Bronchial epithelial cell (primary cell): ENCODE results near the gene MYO1A. TPM values are rescaled to one million over a fixed set of nuclear protein-coding genes. Genes with fewer than 3 reads are reported as not detected.
"Not testable (repeated sequence)": the region's sequence is repeated elsewhere in the genome, so short reads cannot be mapped to it uniquely, and the experiment has no call there.

Experiments
- DNase-seq: peaks from one replicate; pipeline ENCODE4 v3.0.0-alpha.2; 2010; ENCODE audit warnings: low read depth
- FAIRE-seq: peaks from 2 replicates; lab custom pipeline; 2011; peaks lifted over from hg19 to GRCh38; lab: Jason Lieb, UNC
- H3K27me3 ChIP-seq: 2 replicates; pipeline ENCODE4 v1.5.1; 2011; ENCODE audit warnings: low read length; ENCODE audit not compliant: control insufficient read depth, insufficient read depth
- H3K36me3 ChIP-seq: 2 replicates; pipeline ENCODE4 v1.5.1; 2011; ENCODE audit warnings: low read length; ENCODE audit not compliant: control insufficient read depth, insufficient read depth
- H3K4me3 ChIP-seq: 2 replicates; pipeline ENCODE4 v1.5.1; 2011; ENCODE audit warnings: mild to moderate bottlenecking, low read depth, low read length, control low read depth
- total RNA-seq: library from RNA; depleted of rRNA; stranded (reverse); fragments of >200 nt; gene quantifications from 2 replicates; pipeline ENCODE4 v1.2.1, GENCODE V29; 2014
- TF ChIP-seq, protein P1 (sequence below): IDR thresholded peaks from 2 replicates; pipeline ENCODE4 v1.5.1; 2011; ENCODE audit warnings: mild to moderate bottlenecking, moderate library complexity, low read length, control low read depth, inconsistent platforms; ENCODE audit not compliant: insufficient read depth, severe bottlenecking

The MYO1A gene
- total RNA-seq, 1 donor from 2014 or later, result under 0.01 TPM

DNA sequence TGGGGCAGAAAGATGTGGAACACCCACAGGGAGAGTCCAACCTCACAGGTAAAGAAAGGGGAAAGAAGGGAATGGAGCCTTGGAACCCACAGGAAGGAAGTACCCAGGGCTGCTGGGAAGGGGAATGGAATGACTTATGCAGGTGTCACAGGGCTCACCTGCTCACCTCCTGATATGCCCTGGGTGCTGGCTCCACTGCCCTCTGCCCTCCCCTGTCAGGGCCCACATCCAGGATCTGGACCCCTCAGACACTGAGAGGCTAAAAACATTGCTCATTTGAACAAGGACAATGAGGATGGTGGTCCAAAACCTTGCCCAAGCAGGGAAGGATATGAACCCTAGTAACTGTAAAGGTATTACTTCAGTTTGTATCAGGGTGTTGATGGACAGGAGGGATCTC, 62.9 kb downstream of the MYO1A start:
- Histone ChIP-seq H3K4me3 (no peak overlapping the region), H3K27me3 (no peaks in the 10 kb centered on the region), H3K36me3 (no peaks in the 10 kb centered on the region)
- DNase-seq (no peak), FAIRE-seq (no peak)
- TF ChIP-seq, protein P1, sequence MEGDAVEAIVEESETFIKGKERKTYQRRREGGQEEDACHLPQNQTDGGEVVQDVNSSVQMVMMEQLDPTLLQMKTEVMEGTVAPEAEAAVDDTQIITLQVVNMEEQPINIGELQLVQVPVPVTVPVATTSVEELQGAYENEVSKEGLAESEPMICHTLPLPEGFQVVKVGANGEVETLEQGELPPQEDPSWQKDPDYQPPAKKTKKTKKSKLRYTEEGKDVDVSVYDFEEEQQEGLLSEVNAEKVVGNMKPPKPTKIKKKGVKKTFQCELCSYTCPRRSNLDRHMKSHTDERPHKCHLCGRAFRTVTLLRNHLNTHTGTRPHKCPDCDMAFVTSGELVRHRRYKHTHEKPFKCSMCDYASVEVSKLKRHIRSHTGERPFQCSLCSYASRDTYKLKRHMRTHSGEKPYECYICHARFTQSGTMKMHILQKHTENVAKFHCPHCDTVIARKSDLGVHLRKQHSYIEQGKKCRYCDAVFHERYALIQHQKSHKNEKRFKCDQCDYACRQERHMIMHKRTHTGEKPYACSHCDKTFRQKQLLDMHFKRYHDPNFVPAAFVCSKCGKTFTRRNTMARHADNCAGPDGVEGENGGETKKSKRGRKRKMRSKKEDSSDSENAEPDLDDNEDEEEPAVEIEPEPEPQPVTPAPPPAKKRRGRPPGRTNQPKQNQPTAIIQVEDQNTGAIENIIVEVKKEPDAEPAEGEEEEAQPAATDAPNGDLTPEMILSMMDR, result no peak

DNA sequence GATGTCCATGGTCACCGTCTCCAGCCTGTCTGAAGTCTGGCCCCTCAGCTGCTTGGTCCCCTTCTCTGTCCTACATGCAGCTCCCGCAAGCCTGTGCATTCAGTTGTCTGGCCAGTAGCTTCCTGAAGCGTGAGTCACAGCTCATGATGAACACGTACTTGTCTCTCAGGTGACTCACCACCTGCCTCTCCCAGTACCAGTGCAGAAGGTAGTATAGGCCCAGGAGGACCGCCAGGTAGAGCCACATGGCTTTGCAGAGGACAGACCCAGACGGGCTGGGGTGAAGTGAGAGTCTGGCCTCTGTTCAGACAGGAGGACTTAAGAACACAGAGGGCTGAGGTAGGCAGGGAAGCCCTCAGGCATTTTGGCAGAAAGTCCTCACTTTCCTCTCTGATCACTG, 64.2 kb downstream of the MYO1A start:
- H3K27me3 ChIP-seq, H3K4me3 ChIP-seq, H3K36me3 ChIP-seq, FAIRE-seq: not testable (repeated sequence)
- peak; percentile 98 for DNase-seq

DNA sequence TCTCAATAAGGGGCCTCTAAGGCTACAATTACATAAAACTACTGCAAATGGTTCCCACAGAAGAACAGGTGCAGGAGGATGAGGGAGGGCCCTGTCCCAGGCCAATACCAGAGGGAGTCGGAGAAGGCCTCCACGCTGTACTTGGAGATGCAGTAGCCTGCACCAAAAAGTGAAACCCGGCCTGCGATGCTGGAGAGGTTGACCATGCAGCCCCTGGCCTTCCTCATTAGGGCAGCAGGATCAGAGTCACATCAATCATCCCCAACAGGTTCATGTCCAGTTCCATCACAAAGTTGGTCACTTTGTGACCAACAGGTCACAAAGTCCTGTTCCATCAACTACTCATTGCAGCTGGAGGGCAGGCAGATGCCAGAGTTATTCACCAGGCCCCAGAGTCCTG, 66.5 kb downstream of the MYO1A start:
- no peak for FAIRE-seq
- Histone ChIP-seq H3K27me3 (no peaks in the 10 kb centered on the region), H3K4me3 (no peak overlapping the region), H3K36me3 (no peaks in the 10 kb centered on the region)
- TF ChIP-seq, protein P1, result no peak
- DNase-seq, result no peak

DNA sequence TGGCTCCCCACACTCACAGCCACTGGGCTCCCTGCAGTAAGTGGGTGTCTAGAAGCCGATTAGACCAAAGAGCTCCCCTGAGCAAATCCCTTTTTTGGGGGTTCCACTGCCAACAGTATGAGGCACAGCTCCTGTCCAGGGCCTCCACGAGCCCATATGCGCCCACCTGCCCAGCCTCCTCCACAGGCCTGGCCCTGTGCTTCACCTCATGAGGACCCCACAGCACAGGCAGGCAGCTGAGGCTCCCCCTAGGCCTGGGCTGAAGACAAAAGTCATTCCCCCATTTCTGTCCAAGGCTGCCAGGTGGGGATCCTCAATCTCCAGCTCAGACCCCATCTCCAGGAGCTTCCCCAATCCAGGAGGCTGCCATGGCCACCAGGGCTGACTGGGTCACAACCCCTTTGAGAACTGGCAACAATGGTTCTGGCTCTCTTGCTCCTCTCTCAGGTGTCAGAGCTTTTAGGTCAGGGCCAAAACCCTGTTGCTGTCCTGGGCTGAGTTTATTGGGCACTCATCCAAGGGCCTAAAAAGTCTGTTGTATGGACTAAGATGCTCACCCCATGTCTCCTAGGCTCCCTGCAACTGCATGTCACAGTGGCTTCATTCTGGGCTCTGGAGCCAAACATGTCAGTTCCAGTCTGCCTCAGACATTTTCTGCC, 67.2 kb downstream of the MYO1A start:
- FAIRE-seq, H3K36me3 ChIP-seq, H3K27me3 ChIP-seq, H3K4me3 ChIP-seq, DNase-seq: not testable (repeated sequence)

DNA sequence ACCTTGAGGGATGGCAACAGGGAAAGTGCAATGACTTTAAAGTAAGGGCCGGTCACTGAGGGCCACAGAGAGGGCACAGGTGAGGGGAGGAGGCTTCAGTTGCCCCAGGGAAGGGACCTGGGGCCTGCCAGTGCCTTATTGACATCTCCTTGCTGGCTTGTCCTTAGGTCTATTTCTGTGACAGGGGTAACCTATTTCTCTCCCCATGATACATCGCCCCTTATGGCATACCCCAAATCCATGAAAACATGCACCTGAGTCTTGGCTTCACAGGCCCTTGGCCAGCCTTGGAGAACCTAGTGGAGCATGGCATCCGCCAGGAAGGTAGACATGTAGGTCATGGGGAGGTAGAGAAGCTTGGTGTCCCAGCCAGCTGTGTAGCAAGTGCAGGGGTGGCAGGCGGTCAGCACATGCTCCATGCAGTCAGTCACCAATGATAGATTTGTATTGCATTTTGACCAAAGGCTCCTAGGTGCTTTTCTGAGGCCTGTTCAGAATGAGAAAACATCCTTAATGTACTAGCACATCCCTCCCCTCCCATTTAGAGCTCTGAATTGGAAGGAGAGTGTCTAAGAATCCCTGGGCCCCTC, 68.9 kb downstream of the MYO1A start:
- H3K36me3 ChIP-seq, result no peaks in the 10 kb centered on the region
- no peak for DNase-seq
- H3K4me3 ChIP-seq, result no peak overlapping the region
- FAIRE-seq, result no peak
- TF ChIP-seq, protein P1, result no peak
- no peaks in the 10 kb centered on the region for H3K27me3 ChIP-seq

DNA sequence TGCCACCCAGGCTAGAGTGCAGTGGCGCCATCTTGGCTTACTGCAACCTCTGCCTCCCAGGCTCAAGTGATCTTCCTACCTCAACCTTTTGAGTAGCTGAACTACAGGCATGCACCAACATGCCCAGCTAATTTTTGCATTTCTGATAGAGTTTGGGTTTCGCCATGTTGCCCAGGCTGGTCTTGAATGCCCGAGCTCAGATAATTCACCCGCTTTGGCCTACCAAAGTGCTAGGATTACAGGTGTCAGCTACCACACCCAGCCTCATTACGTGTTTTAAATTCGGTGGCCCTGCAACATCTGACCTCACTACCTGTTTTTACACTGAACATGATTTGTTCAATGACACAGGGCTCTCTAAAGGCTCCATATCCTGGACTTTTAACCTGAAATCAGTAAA, 69.7 kb downstream of the MYO1A start:
- TF ChIP-seq, protein P1, result no peak
- FAIRE-seq (no peak), DNase-seq (peak; percentile 60)
- no peak overlapping the region for H3K4me3 ChIP-seq
- no peaks in the 10 kb centered on the region for H3K36me3 ChIP-seq
- H3K27me3 ChIP-seq, result no peaks in the 10 kb centered on the region

DNA sequence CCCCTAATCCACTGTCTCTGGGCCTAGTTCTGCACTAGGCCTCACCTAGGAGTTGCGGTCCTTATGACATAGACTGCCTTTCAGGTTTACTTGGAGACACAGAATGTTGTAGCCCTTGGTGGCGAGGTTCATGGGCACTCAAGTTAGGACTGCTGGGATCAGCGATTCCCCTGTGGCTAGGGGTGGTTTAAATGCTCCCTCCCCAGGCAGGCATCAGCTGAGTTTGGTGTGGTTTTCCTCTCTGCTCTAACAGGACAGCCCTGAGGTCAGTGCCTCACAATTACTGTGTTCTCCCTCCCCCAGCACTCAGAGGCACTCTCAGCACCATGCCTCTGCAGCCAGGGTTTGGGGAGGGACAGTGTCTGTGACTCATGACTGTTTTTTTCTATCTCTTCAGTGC, 70.3 kb downstream of the MYO1A start:
- Histone ChIP-seq H3K27me3 (no peaks in the 10 kb centered on the region), H3K4me3 (no peak overlapping the region), H3K36me3 (no peaks in the 10 kb centered on the region)
- no peak for FAIRE-seq
- TF ChIP-seq, protein P1, result no peak
- DNase-seq, result peak; percentile 55
